GM12878 (cell line): ENCODE data around the gene UFM1. TPM values are rescaled to one million over a fixed set of nuclear protein-coding genes. Genes with fewer than 3 reads are reported as not detected.

Source experiments
- ATAC-seq: fragments of 200-7000 bp; cut with Tn5 transposase; 3 replicates; pipeline ENCODE4 v1.9.1; 2020; ENCODE audit warnings: mild to moderate bottlenecking, moderate library complexity
- BruUV-seq: library from RNA; stranded (reverse); fragments of 400-500 nt; replicated peaks from 2 replicates; lab custom pipeline; 2021; lab: Mats Ljungman, UMichigan
- CTCF ChIA-PET: fragments of 300-600 bp; sonication (Branson Sonifier 250); formaldehyde crosslinking; extraction: SDS; loops from one replicate; lab custom pipeline; 2021; ENCODE audit warnings: inconsistent platforms; lab: Yijun Ruan, JAX
- POLR2A ChIA-PET: fragments of 350-600 bp; formaldehyde crosslinking; extraction: SDS; loops from one replicate; lab custom pipeline; 2021; ENCODE audit warnings: inconsistent platforms; lab: Charles Lee
- RAD21 ChIA-PET: fragments of 300-600 bp; sonication (Branson Sonifier 250); formaldehyde crosslinking; loops from one replicate; lab custom pipeline; 2023; ENCODE audit warnings: antibody characterized with exemption; ENCODE audit not compliant: unreplicated experiment; lab: Charles Lee
- SMC1A ChIA-PET: fragments of 300-600 bp; sonication (Branson Sonifier 250); formaldehyde crosslinking; loops from one replicate; lab custom pipeline; 2023; ENCODE audit not compliant: unreplicated experiment, uncharacterized antibody; lab: Charles Lee
- DNase-seq: peaks from one replicate; pipeline ENCODE4 v3.0.0-alpha.2; 2011; ENCODE audit warnings: low read depth, low spot score
- FAIRE-seq: peaks from 3 replicates; lab custom pipeline; 2011; peaks lifted over from hg19 to GRCh38; lab: Jason Lieb, UNC
- H2AFZ ChIP-seq: 2 replicates; pipeline ENCODE4 v1.6.0; 2011; ENCODE audit warnings: low read depth, low read length, control low read depth; ENCODE audit not compliant: control insufficient read depth
- H3K27ac ChIP-seq: 2 replicates; pipeline ENCODE4 v1.5.1; 2011; ENCODE audit warnings: control low read depth; ENCODE audit not compliant: control insufficient read depth, insufficient read depth
- H3K27me3 ChIP-seq, 2 experiments: replicated peaks in 1 of 2; 2 replicates each; pipeline versions ENCODE4 v1.6.0 to v1.6.1; 2011; ENCODE audit warnings: low read length in 1 of 2; ENCODE audit not compliant: control insufficient read depth in 2 of 2, insufficient read depth in 2 of 2
- H3K36me3 ChIP-seq, 2 experiments: 2 replicates each; pipeline ENCODE4 v1.5.1; 2011; ENCODE audit warnings: low read length in 1 of 2; ENCODE audit not compliant: control insufficient read depth in 2 of 2, insufficient read depth in 2 of 2
- H3K4me1 ChIP-seq: 2 replicates; pipeline ENCODE4 v1.6.1; 2011; ENCODE audit warnings: mild to moderate bottlenecking, low read length, moderate library complexity, mixed read lengths; ENCODE audit not compliant: control insufficient read depth, insufficient read depth
- H3K4me2 ChIP-seq: 2 replicates; pipeline ENCODE4 v1.6.0; 2011; ENCODE audit warnings: control low read depth; ENCODE audit not compliant: control insufficient read depth, insufficient read depth
- H3K4me3 ChIP-seq: fragments of 200-600 bp; sonication (generic); 2 replicates; pipeline ENCODE4 v1.5.1; 2016
- H3K79me2 ChIP-seq: 2 replicates; pipeline ENCODE4 v1.6.0; 2011; ENCODE audit warnings: low read length; ENCODE audit not compliant: control insufficient read depth, insufficient read depth
- H3K9ac ChIP-seq: 2 replicates; pipeline ENCODE4 v1.8.0; 2011; ENCODE audit warnings: low read length, control low read depth, mixed read lengths; ENCODE audit not compliant: control insufficient read depth, insufficient read depth
- H3K9me3 ChIP-seq: replicated peaks from 3 replicates; pipeline ENCODE4 v1.5.1; 2011; ENCODE audit warnings: mild to moderate bottlenecking, low read length; ENCODE audit not compliant: control insufficient read depth, insufficient read depth
- H4K20me1 ChIP-seq: 2 replicates; pipeline ENCODE4 v1.6.0; 2011; ENCODE audit not compliant: control insufficient read depth, insufficient read depth
- ASH2L ChIP-seq: fragments of 300-600, 200-600 bp; sonication (generic); IDR thresholded peaks from 2 replicates; pipeline ENCODE4 v1.6.1; 2017; ENCODE audit warnings: low read depth, mild to moderate bottlenecking, borderline replicate concordance
- ATF2 ChIP-seq: IDR thresholded peaks from 2 replicates; pipeline ENCODE4 v1.6.1; 2012; ENCODE audit warnings: low read length, inconsistent platforms
- ESRRA ChIP-seq: IDR thresholded peaks from 2 replicates; pipeline ENCODE4 v1.6.1; 2012; ENCODE audit warnings: mild to moderate bottlenecking, low read length, improper control_type of control experiment
- MEF2B ChIP-seq: fragments of 450-650 bp; IDR thresholded peaks from 2 replicates; pipeline ENCODE4 v1.6.1; 2018; ENCODE audit warnings: mild to moderate bottlenecking, moderate library complexity; ENCODE audit not compliant: partially characterized antibody, poor library complexity, severe bottlenecking
- MYB ChIP-seq: fragments of 150-350 bp; IDR thresholded peaks from 2 replicates; pipeline ENCODE4 v1.6.1; 2014; ENCODE audit warnings: mild to moderate bottlenecking, low read depth, low read length, borderline replicate concordance
- NFIC ChIP-seq: IDR thresholded peaks from 2 replicates; pipeline ENCODE4 v1.6.1; 2012; ENCODE audit warnings: low read depth, mild to moderate bottlenecking, inconsistent platforms, low read length, moderate library complexity
- NFXL1 ChIP-seq: fragments of 450-650 bp; IDR thresholded peaks from 2 replicates; pipeline ENCODE4 v1.6.1; 2017; ENCODE audit warnings: antibody characterized with exemption, mild to moderate bottlenecking, borderline replicate concordance
- NR2C1 ChIP-seq: fragments of 450-650 bp; IDR thresholded peaks from 2 replicates; pipeline ENCODE4 v1.6.1; 2017; ENCODE audit warnings: antibody characterized with exemption, mild to moderate bottlenecking, moderate library complexity
- NR2F1 ChIP-seq: fragments of 450-650 bp; conservative IDR thresholded peaks from 2 replicates; pipeline ENCODE4 v1.6.1; 2017; ENCODE audit warnings: mild to moderate bottlenecking
- RAD51 ChIP-seq: fragments of 450-650 bp; IDR thresholded peaks from 2 replicates; pipeline ENCODE4 v1.6.1; 2016; ENCODE audit warnings: moderate library complexity, mild to moderate bottlenecking, inconsistent platforms
- RBBP5 ChIP-seq: fragments of 200-600 bp; sonication (generic); conservative IDR thresholded peaks from 2 replicates; pipeline ENCODE4 v1.6.1; 2016
- ZNF217 ChIP-seq: fragments of 450-650 bp; IDR thresholded peaks from 2 replicates; pipeline ENCODE4 v1.6.1; 2017; ENCODE audit warnings: antibody characterized with exemption, mild to moderate bottlenecking
- ZNF687 ChIP-seq: fragments of 450-650 bp; IDR thresholded peaks from 2 replicates; pipeline ENCODE4 v1.6.1; 2017; ENCODE audit warnings: mild to moderate bottlenecking, moderate library complexity
- ZSCAN29 ChIP-seq: fragments of 450-650 bp; IDR thresholded peaks from 2 replicates; pipeline ENCODE4 v1.6.1; 2017; ENCODE audit warnings: mild to moderate bottlenecking, moderate library complexity
- ZZZ3 ChIP-seq: IDR thresholded peaks from 2 replicates; pipeline ENCODE4 v1.6.1; 2011; ENCODE audit warnings: low read depth; ENCODE audit not compliant: control insufficient read depth, insufficient read length
- WGBS: methylation state at CpG from one replicate; pipeline ENCODE4 v1.1.6; 2016; ENCODE audit warnings: low lambda C conversion rate; ENCODE audit not compliant: insufficient replicate concordance, insufficient coverage; ENCODE audit errors: missing lambda C conversion rate; 5-methylcytosine and 5-hydroxymethylcytosine counted together
- in situ Hi-C: fragments of 300-500 bp; cut with MboI; formaldehyde crosslinking; loops from 9 replicates; pipeline ENCODE4 v1.14.3; 2018; ENCODE audit warnings: mixed read lengths
- intact Hi-C: fragments of 100-400 bp; cut with micrococcal nuclease; formaldehyde crosslinking; loops from one replicate; pipeline ENCODE4 v1.14.2; 2022; ENCODE audit not compliant: unreplicated experiment
- polyA plus RNA-seq, 11 experiments: library from polyadenylated mRNA; depleted of rRNA in 4 of 11; unstranded in 6 of 11; stranded (reverse) in 5 of 11; fragments of >200 nt; fragmentation: Nextera tagmentation in 4 of 11; fragmentation: Illumina TruSeq in 1 of 11; extraction: Ambion mirVana in 4 of 11; extraction: Trizol in 1 of 11; gene quantifications; 1 replicate in 1 of 11; 2 replicates in 10 of 11; pipeline versions ENCODE4 v1.2.1 to v1.2.3, GENCODE V29; 2011 to 2016; ENCODE audit warnings: inconsistent platforms in 2 of 11, missing spikeins in 2 of 11, low read depth in 1 of 11
- total RNA-seq, 4 experiments: library from RNA; depleted of rRNA in 3 of 4; stranded (reverse); fragments of >200 nt in 3 of 4; fragmentation: Illumina TruSeq in 1 of 4; extraction: Trizol in 1 of 4; gene quantifications; 2 replicates each; pipeline versions ENCODE4 v1.2.1 to v1.2.3, GENCODE V29; 2013 to 2021
- TF ChIP-seq, protein P1 (sequence below): fragments of 450-650 bp; IDR thresholded peaks from 2 replicates; pipeline ENCODE4 v1.6.1; 2018; ENCODE audit warnings: borderline replicate concordance, mild to moderate bottlenecking; ENCODE audit not compliant: partially characterized antibody
- TF ChIP-seq, protein P2 (sequence below): IDR thresholded peaks from 2 replicates; pipeline ENCODE4 v1.6.1; 2011; ENCODE audit warnings: borderline replicate concordance, low read depth, mild to moderate bottlenecking, moderate library complexity, low read length; ENCODE audit not compliant: insufficient read depth, poor library complexity, severe bottlenecking

UFM1 gene
- total and polyA plus RNA-seq, 10 of the 15 experiments (the other 5 are each of a cell fraction or from before 2014, with no cell fraction given), result 40.8 to 96.5 (median 73.8) TPM

DNA sequence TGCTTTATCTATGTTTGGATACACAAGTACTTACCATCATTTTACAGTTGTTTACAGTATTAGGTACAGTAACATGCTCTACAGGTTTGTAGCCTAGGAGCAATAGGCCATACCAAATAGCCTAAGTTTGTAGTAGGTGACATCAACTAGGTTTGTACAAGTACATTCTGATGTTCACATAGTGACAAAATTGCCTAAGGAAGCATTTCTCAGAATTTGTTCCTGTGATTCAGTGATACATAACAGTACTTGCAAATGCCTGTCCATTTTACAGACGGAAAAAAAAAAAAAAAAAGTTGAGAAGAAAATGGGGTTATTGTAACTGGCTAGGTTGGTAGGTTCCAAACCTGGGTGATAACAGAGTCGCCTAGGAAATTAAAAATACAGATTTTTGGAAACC, 13.6 kb downstream of the UFM1 start:
- Histone ChIP-seq H3K4me3 (no peak overlapping the region), H3K79me2 (no peaks in the 10 kb centered on the region), H3K27me3 (no peaks in the 10 kb centered on the region), H3K27ac (no peak overlapping the region), H3K9ac (no peak overlapping the region), H3K9me3 (no peaks in the 10 kb centered on the region), H2AFZ (no peak overlapping the region), H3K36me3 (peaks cover 0 to 3% of the 10 kb centered on the region in 2 experiments; a peak in 1 of 4 replicates), H3K4me2 (no peak overlapping the region), H4K20me1 (no peaks in the 10 kb centered on the region), H3K4me1 (no peaks in the 10 kb centered on the region)
- 100% methylated on average over 1 of the region's 2 CpGs for WGBS
- FAIRE-seq (no peak), ATAC-seq (no peak), DNase-seq (no peak)
- POLR2A ChIA-PET, result no interaction called here
- CTCF ChIA-PET, result no interaction called here
- intact Hi-C loops (no loop called here), in situ Hi-C loops (loop anchor here (25.0 kb wide), 1 partner anchor 1301 kb away; the partner anchor contains the start of gene SUPT20H)
- SMC1A ChIA-PET, result no interaction called here
- BruUV-seq, result no TSS peak
- RAD21 ChIA-PET, result no interaction called here
- TF ChIP-seq ZZZ3, result no peak
- no peak for TF ChIP-seq MEF2B
- TF ChIP-seq RAD51, result no peak
- TF ChIP-seq, protein P1, sequence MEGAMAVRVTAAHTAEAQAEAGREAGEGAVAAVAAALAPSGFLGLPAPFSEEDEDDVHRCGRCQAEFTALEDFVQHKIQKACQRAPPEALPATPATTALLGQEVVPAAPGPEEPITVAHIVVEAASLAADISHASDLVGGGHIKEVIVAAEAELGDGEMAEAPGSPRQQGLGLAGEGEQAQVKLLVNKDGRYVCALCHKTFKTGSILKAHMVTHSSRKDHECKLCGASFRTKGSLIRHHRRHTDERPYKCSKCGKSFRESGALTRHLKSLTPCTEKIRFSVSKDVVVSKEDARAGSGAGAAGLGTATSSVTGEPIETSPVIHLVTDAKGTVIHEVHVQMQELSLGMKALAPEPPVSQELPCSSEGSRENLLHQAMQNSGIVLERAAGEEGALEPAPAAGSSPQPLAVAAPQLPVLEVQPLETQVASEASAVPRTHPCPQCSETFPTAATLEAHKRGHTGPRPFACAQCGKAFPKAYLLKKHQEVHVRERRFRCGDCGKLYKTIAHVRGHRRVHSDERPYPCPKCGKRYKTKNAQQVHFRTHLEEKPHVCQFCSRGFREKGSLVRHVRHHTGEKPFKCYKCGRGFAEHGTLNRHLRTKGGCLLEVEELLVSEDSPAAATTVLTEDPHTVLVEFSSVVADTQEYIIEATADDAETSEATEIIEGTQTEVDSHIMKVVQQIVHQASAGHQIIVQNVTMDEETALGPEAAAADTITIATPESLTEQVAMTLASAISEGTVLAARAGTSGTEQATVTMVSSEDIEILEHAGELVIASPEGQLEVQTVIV, result no peak
- no peak for TF ChIP-seq RBBP5
- TF ChIP-seq MYB, result no peak
- no peak for TF ChIP-seq ASH2L
- TF ChIP-seq, protein P2, sequence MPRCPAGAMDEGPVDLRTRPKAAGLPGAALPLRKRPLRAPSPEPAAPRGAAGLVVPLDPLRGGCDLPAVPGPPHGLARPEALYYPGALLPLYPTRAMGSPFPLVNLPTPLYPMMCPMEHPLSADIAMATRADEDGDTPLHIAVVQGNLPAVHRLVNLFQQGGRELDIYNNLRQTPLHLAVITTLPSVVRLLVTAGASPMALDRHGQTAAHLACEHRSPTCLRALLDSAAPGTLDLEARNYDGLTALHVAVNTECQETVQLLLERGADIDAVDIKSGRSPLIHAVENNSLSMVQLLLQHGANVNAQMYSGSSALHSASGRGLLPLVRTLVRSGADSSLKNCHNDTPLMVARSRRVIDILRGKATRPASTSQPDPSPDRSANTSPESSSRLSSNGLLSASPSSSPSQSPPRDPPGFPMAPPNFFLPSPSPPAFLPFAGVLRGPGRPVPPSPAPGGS, result no peak
- no peak for TF ChIP-seq NR2F1
- TF ChIP-seq NFIC, result no peak
- TF ChIP-seq ESRRA, result no peak
- no peak for TF ChIP-seq ZSCAN29
- TF ChIP-seq NR2C1, result no peak
- TF ChIP-seq ATF2, result no peak
- no peak for TF ChIP-seq ZNF217
- TF ChIP-seq NFXL1, result no peak
- no peak for TF ChIP-seq ZNF687
